HEK293 (cell line): ENCODE data around the gene CREB3L1.

ENCODE experiments used
- CTCF ChIA-PET: fragments of 350-600 bp; formaldehyde crosslinking; extraction: SDS; loops from one replicate; lab custom pipeline; 2021; ENCODE audit warnings: antibody characterized with exemption; lab: Yijun Ruan, JAX
- POLR2A ChIA-PET: fragments of 300-600 bp; formaldehyde crosslinking; extraction: SDS; loops from one replicate; lab custom pipeline; 2020; ENCODE audit warnings: antibody characterized with exemption, inconsistent platforms; lab: Yijun Ruan, JAX
- H3K27ac ChIP-seq: fragments of 200-500 bp; sonication (Bioruptor generic); 2 replicates; pipeline ENCODE4 v1.5.1; 2014; ENCODE audit warnings: low read depth, low read length, control low read depth, inconsistent platforms; ENCODE audit errors: extremely low read depth
- H3K36me3 ChIP-seq, 2 experiments: fragments of 200-500 bp in 1 of 2; sonication (Bioruptor generic) in 1 of 2; 1 replicate in 1 of 2; 2 replicates in 1 of 2; pipeline ENCODE4 v1.5.1; 2014 to 2017; ENCODE audit warnings: inconsistent platforms in 2 of 2, low read length in 2 of 2; ENCODE audit not compliant: control insufficient read depth in 2 of 2, insufficient read depth in 1 of 2
- H3K4me1 ChIP-seq: fragments of 200-500 bp; sonication (Bioruptor generic); 2 replicates; pipeline ENCODE4 v1.5.1; 2014; ENCODE audit warnings: mild to moderate bottlenecking, low read length, inconsistent platforms; ENCODE audit not compliant: control insufficient read depth, insufficient read depth
- H3K4me3 ChIP-seq: 2 replicates; pipeline ENCODE4 v1.5.1; 2011; ENCODE audit warnings: low read depth, mild to moderate bottlenecking, control low read depth, low read length, moderate library complexity
- H3K9me3 ChIP-seq: fragments of 200-500 bp; sonication (Bioruptor generic); 2 replicates; pipeline ENCODE4 v1.5.1; 2014; ENCODE audit warnings: low read depth, low read length, inconsistent platforms; ENCODE audit not compliant: control insufficient read depth, insufficient read depth
- GLI4 ChIP-seq: fragments of 450-650 bp; formaldehyde crosslinking; IDR thresholded peaks from 2 replicates; pipeline ENCODE4 v1.5.1; 2016; ENCODE audit warnings: missing biosample characterization, missing genetic modification characterization
- HOXA7 ChIP-seq: sonication (generic); formaldehyde crosslinking; IDR thresholded peaks from 2 replicates; pipeline ENCODE4 v1.8.1; 2022; ENCODE audit warnings: missing genetic modification reagents, borderline replicate concordance
- TCF7L2 ChIP-seq: IDR thresholded peaks from 2 replicates; pipeline ENCODE4 v1.6.1; 2011; ENCODE audit warnings: low read depth, mild to moderate bottlenecking, inconsistent platforms, low read length, moderate library complexity, borderline replicate concordance
- TRIM28 ChIP-seq: IDR thresholded peaks from 2 replicates; pipeline ENCODE4 v1.6.1; 2011; ENCODE audit warnings: low read length, control low read depth, borderline replicate concordance
- YY2 ChIP-seq: fragments of 450-650 bp; formaldehyde crosslinking; IDR thresholded peaks from 2 replicates; pipeline ENCODE4 v1.5.1; 2016; ENCODE audit warnings: missing biosample characterization, missing genetic modification characterization
- ZBTB17 ChIP-seq: fragments of 450-650 bp; formaldehyde crosslinking; IDR thresholded peaks from 2 replicates; pipeline ENCODE4 v1.5.1; 2016; ENCODE audit warnings: missing biosample characterization, missing genetic modification characterization
- ZEB2 ChIP-seq: fragments of 450-650 bp; formaldehyde crosslinking; IDR thresholded peaks from 2 replicates; pipeline ENCODE4 v1.5.1; 2016; ENCODE audit warnings: missing biosample characterization, missing genetic modification characterization
- ZFP69B ChIP-seq: fragments of 450-650 bp; formaldehyde crosslinking; IDR thresholded peaks from 2 replicates; pipeline ENCODE4 v1.5.1; 2016; ENCODE audit warnings: missing biosample characterization, missing genetic modification characterization
- ZNF140 ChIP-seq: fragments of 450-650 bp; formaldehyde crosslinking; IDR thresholded peaks from 2 replicates; pipeline ENCODE4 v1.5.1; 2016; ENCODE audit warnings: missing biosample characterization, missing genetic modification characterization
- ZNF184 ChIP-seq: fragments of 450-650 bp; IDR thresholded peaks from 2 replicates; pipeline ENCODE4 v1.5.1; 2018; ENCODE audit warnings: missing biosample characterization, mild to moderate bottlenecking, missing genetic modification characterization
- ZNF24 ChIP-seq: fragments of 450-650 bp; formaldehyde crosslinking; IDR thresholded peaks from 2 replicates; pipeline ENCODE4 v1.5.1; 2016; ENCODE audit warnings: missing biosample characterization, missing genetic modification characterization
- ZNF292 ChIP-seq: fragments of 450-650 bp; formaldehyde crosslinking; IDR thresholded peaks from 2 replicates; pipeline ENCODE4 v1.5.1; 2016; ENCODE audit warnings: low read depth, missing biosample characterization, missing genetic modification characterization, borderline replicate concordance
- ZNF302 ChIP-seq: fragments of 450-650 bp; formaldehyde crosslinking; IDR thresholded peaks from 2 replicates; pipeline ENCODE4 v1.5.1; 2016; ENCODE audit warnings: missing biosample characterization, missing genetic modification characterization, low read depth
- ZNF404 ChIP-seq: fragments of 450-650 bp; formaldehyde crosslinking; IDR thresholded peaks from 2 replicates; pipeline ENCODE4 v1.5.1; 2017; ENCODE audit warnings: missing biosample characterization, missing genetic modification characterization
- ZNF544 ChIP-seq: fragments of 450-650 bp; formaldehyde crosslinking; IDR thresholded peaks from 2 replicates; pipeline ENCODE4 v1.5.0; 2017; ENCODE audit warnings: missing biosample characterization, missing genetic modification characterization
- ZNF561 ChIP-seq: fragments of 450-650 bp; IDR thresholded peaks from 2 replicates; pipeline ENCODE4 v1.5.1; 2018; ENCODE audit warnings: missing biosample characterization, missing genetic modification characterization, borderline replicate concordance
- ZNF585B ChIP-seq: fragments of 450-650 bp; formaldehyde crosslinking; IDR thresholded peaks from 2 replicates; pipeline ENCODE4 v1.5.1; 2016; ENCODE audit warnings: missing biosample characterization, missing genetic modification characterization
- ZNF664 ChIP-seq: fragments of 450-650 bp; formaldehyde crosslinking; IDR thresholded peaks from 2 replicates; pipeline ENCODE4 v1.5.1; 2016; ENCODE audit warnings: missing biosample characterization, missing genetic modification characterization
- ZNF792 ChIP-seq: fragments of 450-650 bp; formaldehyde crosslinking; IDR thresholded peaks from 2 replicates; pipeline ENCODE4 v1.5.1; 2016; ENCODE audit warnings: missing biosample characterization, missing genetic modification characterization
- TF ChIP-seq, protein P1 (sequence below): fragments of 450-650 bp; formaldehyde crosslinking; IDR thresholded peaks from 2 replicates; pipeline ENCODE4 v1.5.0; 2017; ENCODE audit warnings: missing biosample characterization, missing genetic modification characterization, borderline replicate concordance
- TF ChIP-seq, protein P2 (sequence below): fragments of 450-650 bp; formaldehyde crosslinking; IDR thresholded peaks from 2 replicates; pipeline ENCODE4 v1.5.1; 2016; ENCODE audit warnings: missing biosample characterization, missing genetic modification characterization
- TF ChIP-seq, protein P3 (sequence below): fragments of 450-650 bp; formaldehyde crosslinking; IDR thresholded peaks from 2 replicates; pipeline ENCODE4 v1.5.1; 2016; ENCODE audit warnings: missing biosample characterization, missing genetic modification characterization, borderline replicate concordance

Gene CREB3L1

DNA sequence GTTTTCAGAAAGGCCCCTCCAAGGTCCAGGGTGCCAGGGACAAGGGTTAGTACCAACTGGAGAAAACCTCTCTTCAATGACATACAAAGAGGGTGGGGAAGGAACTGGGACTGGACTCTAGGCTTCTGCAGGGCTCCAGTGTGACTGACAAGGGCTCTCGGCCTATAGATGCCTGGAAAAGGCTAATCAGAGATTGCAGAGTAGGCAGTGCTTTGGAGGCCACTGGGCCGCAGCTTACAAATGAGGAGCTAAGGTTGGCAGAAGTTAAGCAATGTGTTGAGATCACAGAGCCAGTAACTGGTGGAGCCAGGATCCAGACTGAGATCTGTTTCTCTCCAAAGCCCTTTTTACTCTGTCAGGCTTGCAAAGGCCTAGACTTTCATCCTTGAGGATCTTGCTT is 62.4 kb downstream of the CREB3L1 start:
- TF ChIP-seq ZBTB17 (tag by site-specific recombination), result 0 out of 2 replicates have a peak, but pooled peaks have one; percentile 21
- TF ChIP-seq TCF7L2, result no peak
- CTCF ChIA-PET, result interaction anchor here (0.8 to 1.5 kb wide), 5 partner anchors 12 to 199 kb away, joined by 3 to 4 read pairs (median 3); no protein-coding TSS in a partner anchor
- H3K4me3 ChIP-seq, result no peak overlapping the region
- no peak overlapping the region for H3K27ac ChIP-seq
- H3K9me3 ChIP-seq, result no peaks in the 10 kb centered on the region
- POLR2A ChIA-PET, result no interaction called here
- H3K4me1 ChIP-seq, result peaks cover 6% of the 10 kb centered on the region; the same call in 1 of the 2 replicates
- no peaks in the 10 kb centered on the region for H3K36me3 ChIP-seq

DNA sequence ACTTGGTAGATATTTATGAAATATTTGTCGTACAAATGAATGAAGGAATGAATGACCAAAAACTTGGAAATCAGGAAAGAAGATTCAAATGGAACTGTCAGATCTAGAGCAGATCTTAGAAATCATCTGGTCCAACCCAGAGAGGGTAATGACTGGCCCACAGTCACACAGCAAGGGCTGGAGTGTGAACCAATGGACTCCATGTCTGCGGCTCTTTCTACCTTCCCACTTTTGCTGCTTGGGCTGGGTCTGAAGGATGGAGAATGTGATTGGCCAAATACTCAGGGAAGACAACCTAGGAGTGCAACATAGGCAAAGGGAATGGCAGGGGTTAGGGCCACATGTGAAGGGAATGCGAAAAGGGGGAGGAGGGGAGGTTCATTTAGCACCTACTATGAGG is 64.0 kb downstream of the CREB3L1 start:
- Histone ChIP-seq H3K27ac (no peak overlapping the region), H3K9me3 (no peaks in the 10 kb centered on the region), H3K4me1 (peaks cover 6% of the 10 kb centered on the region; the same call in 1 of the 2 replicates), H3K36me3 (no peaks in the 10 kb centered on the region), H3K4me3 (no peak overlapping the region)
- 0 out of 2 replicates have a peak, but pooled peaks have one; percentile 22 for TF ChIP-seq ZNF664 (tag by site-specific recombination)
- TF ChIP-seq ZEB2 (tag by site-specific recombination), result no peak
- ChIA-PET POLR2A (no interaction called here), CTCF (interaction anchor here (0.6 to 2.5 kb wide), 3 partner anchors 10 to 104 kb away, joined by 3 to 19 read pairs (median 3); no protein-coding TSS in a partner anchor)

DNA sequence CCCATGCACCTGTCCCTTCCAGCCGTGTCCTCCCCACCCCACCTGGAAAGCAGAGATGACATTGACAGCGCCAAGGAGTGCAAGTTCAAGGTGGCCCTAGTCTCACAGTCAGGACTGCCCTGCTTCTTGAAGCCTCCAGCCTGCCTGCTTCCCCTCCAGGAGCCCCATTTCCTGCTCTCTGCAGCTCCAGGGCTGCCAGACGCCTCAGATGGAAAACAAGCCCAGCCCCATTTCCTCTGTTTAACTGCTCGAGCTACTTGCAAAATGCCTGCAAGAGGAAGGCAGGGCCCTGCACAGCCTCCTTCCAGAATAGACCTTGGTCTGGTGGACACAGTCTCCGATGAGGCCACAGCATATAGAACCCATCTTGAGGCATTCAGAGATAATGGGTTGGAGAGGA is 64.8 kb downstream of the CREB3L1 start:
- Histone ChIP-seq H3K27ac (no peak overlapping the region), H3K4me3 (no peak overlapping the region), H3K9me3 (no peaks in the 10 kb centered on the region), H3K4me1 (peaks cover 6% of the 10 kb centered on the region; the same call in 1 of the 2 replicates), H3K36me3 (no peaks in the 10 kb centered on the region)
- ChIA-PET CTCF (interaction anchor here (0.6 to 2.5 kb wide), 4 partner anchors 10 to 105 kb away, joined by 3 to 19 read pairs (median 3); no protein-coding TSS in a partner anchor), POLR2A (no interaction called here)
- TF ChIP-seq TRIM28 (no peak), GLI4 (tag by site-specific recombination) (no peak), ZNF292 (tag by site-specific recombination) (no peak), ZFP69B (tag by site-specific recombination) (no peak), ZNF140 (tag by site-specific recombination) (no peak), ZNF302 (tag by site-specific recombination) (no peak), ZNF24 (tag by site-specific recombination) (no peak), HOXA7 (CRISPR knock-in tag) (no peak), ZNF184 (tag by site-specific recombination) (no peak), ZNF585B (tag by site-specific recombination) (no peak), ZNF544 (tag by site-specific recombination) (no peak), ZNF561 (tag by site-specific recombination) (no peak), ZNF792 (tag by site-specific recombination) (no peak), YY2 (tag by site-specific recombination) (no peak), ZNF404 (tag by site-specific recombination) (no peak)
- TF ChIP-seq, protein P1, sequence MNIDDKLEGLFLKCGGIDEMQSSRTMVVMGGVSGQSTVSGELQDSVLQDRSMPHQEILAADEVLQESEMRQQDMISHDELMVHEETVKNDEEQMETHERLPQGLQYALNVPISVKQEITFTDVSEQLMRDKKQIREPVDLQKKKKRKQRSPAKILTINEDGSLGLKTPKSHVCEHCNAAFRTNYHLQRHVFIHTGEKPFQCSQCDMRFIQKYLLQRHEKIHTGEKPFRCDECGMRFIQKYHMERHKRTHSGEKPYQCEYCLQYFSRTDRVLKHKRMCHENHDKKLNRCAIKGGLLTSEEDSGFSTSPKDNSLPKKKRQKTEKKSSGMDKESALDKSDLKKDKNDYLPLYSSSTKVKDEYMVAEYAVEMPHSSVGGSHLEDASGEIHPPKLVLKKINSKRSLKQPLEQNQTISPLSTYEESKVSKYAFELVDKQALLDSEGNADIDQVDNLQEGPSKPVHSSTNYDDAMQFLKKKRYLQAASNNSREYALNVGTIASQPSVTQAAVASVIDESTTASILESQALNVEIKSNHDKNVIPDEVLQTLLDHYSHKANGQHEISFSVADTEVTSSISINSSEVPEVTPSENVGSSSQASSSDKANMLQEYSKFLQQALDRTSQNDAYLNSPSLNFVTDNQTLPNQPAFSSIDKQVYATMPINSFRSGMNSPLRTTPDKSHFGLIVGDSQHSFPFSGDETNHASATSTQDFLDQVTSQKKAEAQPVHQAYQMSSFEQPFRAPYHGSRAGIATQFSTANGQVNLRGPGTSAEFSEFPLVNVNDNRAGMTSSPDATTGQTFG (tag by site-specific recombination), result no peak
- TF ChIP-seq, protein P2, sequence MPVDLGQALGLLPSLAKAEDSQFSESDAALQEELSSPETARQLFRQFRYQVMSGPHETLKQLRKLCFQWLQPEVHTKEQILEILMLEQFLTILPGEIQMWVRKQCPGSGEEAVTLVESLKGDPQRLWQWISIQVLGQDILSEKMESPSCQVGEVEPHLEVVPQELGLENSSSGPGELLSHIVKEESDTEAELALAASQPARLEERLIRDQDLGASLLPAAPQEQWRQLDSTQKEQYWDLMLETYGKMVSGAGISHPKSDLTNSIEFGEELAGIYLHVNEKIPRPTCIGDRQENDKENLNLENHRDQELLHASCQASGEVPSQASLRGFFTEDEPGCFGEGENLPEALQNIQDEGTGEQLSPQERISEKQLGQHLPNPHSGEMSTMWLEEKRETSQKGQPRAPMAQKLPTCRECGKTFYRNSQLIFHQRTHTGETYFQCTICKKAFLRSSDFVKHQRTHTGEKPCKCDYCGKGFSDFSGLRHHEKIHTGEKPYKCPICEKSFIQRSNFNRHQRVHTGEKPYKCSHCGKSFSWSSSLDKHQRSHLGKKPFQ (tag by site-specific recombination), result no peak
- TF ChIP-seq, protein P3, sequence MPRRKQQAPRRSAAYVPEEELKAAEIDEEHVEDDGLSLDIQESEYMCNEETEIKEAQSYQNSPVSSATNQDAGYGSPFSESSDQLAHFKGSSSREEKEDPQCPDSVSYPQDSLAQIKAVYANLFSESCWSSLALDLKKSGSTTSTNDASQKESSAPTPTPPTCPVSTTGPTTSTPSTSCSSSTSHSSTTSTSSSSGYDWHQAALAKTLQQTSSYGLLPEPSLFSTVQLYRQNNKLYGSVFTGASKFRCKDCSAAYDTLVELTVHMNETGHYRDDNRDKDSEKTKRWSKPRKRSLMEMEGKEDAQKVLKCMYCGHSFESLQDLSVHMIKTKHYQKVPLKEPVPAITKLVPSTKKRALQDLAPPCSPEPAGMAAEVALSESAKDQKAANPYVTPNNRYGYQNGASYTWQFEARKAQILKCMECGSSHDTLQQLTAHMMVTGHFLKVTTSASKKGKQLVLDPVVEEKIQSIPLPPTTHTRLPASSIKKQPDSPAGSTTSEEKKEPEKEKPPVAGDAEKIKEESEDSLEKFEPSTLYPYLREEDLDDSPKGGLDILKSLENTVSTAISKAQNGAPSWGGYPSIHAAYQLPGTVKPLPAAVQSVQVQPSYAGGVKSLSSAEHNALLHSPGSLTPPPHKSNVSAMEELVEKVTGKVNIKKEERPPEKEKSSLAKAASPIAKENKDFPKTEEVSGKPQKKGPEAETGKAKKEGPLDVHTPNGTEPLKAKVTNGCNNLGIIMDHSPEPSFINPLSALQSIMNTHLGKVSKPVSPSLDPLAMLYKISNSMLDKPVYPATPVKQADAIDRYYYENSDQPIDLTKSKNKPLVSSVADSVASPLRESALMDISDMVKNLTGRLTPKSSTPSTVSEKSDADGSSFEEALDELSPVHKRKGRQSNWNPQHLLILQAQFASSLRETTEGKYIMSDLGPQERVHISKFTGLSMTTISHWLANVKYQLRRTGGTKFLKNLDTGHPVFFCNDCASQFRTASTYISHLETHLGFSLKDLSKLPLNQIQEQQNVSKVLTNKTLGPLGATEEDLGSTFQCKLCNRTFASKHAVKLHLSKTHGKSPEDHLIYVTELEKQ (tag by site-specific recombination), result no peak
